CD4-positive, alpha-beta T cell treated with Interferon gamma for 1 hour (primary cell): ENCODE measurements around the gene MAMLD1.
A peak's percentile ranks its signal among the peaks of the same experiment; 100 is the strongest.

Experiments used
- DNase-seq: peaks from one replicate; pipeline ENCODE4 v3.0.0-alpha.2; 2020

The MAMLD1 gene

DNA sequence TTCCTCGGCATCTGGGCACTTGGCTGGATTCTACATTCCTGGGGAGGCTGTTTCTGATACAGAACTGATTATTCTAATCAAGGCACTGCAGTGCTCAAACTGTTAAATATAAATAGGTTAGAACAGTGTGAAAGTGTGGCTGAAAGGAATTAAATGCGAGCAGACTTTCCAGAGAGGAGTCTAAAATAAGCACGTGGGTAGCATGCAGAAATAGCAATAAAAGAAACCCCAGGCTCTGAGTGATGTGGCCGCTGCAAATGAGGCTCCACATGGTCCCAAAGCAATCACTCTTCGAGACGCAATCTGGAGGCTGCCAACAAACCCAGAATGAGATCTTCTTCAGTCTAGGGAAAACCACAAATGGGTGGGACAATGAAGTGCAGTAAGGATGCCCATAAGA, 174.7 kb downstream of the MAMLD1 start:
- DNase-seq = no peak

DNA sequence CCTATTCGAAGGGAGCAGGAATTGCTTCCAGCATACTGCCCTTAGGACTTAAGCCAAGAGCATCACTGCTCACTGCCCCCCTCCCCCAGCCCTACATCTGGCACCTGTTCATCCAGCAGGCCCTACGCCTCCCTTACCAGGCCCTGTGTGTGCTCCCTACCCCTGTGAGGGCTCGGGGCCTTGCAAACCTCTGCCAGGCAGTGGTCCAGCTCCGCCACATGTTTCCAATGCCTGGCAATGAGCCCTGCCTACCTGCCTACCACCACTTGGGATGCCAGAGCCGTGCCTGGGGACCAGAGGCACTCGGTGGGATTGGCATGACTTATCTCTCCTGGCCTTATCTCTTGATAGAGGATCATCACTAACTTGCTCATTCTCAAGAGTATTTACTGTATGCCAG, 177.8 kb downstream of the MAMLD1 start:
- DNase-seq = no peak

DNA sequence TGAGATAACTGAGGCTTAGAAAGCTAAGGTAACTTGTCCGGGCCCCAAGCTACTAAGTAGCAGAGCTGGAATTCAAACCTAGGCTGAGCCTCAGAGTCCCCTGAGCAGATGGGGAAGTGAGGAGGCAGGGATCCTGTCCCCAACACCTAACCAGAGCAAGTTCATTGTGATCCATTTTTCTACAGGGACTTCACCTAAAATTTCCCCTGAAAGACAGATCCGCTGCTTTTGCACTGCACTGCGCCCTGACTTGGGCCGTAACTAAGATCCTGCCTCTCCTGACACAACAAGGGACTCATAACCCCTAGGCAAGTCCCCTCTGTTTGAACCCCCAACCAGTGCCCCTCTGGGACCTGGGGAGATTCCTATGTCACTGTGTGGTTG, 179.7 kb downstream of the MAMLD1 start:
- DNase-seq = no peak

- no peak for DNase-seq
Measured at GRCh38 chrX:150543230-150544155, 180.4 kb downstream of the MAMLD1 start.

GRCh38 chrX:150544222-150544787, 181.2 kb downstream of the MAMLD1 start:
- DNase-seq = no peak

GRCh38 chrX:150544835-150545770, 182.0 kb downstream of the MAMLD1 start:
- DNase-seq = no peak

GRCh38 chrX:150546711-150547153, 183.6 kb downstream of the MAMLD1 start:
- DNase-seq = peak; percentile 31

GRCh38 chrX:150547375-150548115, 184.4 kb downstream of the MAMLD1 start:
- DNase-seq = peak; percentile 27

GRCh38 chrX:150548251-150548650, 185.1 kb downstream of the MAMLD1 start:
- no peak for DNase-seq

DNA sequence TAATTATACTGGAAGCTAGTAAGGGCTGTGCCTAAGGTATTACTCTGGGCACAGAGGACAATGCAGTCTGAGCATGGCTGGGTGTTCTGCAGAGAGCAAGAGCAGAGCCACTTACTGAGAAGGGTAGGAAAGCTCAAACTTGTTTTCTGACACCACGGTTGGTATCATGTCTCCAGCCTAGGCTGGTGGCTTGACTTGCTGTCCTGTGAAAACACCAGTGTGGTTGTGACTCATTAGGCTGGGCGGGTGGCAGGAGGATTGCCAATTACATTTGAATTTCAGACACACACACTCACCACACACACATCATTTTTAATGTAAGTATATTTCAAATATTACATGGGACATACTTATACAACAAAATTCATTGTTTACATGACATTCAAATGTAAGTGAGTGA, 185.6 kb downstream of the MAMLD1 start:
- no peak for DNase-seq

- no peak for DNase-seq
Measured at GRCh38 chrX:150551963-150552362, 188.8 kb downstream of the MAMLD1 start.

DNA sequence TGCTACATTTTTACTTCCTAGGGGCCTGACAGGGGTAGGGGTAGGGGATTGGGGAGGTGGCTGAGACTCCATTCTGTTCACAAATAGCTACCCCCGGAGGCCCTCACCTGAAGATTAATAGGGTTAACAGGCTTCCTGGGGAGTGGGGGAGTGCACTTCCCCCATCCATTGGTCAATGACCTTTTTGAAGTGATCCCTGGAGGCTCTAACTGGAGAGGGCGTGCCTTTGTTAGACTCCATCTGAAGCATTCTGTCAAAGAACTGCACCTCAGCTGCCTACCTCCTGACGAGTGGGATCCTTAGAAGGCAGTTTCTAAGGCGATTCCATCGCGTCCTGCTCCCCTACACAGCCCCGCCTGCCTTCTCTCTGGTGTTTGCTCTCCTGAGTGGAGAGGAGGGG, 195.3 kb downstream of the MAMLD1 start:
- DNase-seq = no peak
